ENCODE data around the gene INPP4B.
A peak's percentile ranks its signal among the peaks of the same experiment; 100 is the strongest.

INPP4B gene

GRCh38 chr4:142314247-142314646 lies 531.9 kb downstream of the INPP4B start:
- Histone ChIP-seq H3K27ac (ENCODE audit: low read length) (peak overlapping the region; percentile 27), H4K20me1 (ENCODE audit: insufficient read depth, low read length) (no peaks in the 10 kb centered on the region; the same call in 1 of the 2 replicates), H3K27me3 (ENCODE audit: insufficient read depth, low read length, poor library complexity) (no peaks in the 10 kb centered on the region), H2AFZ (ENCODE audit: low read depth, low read length) (no peak overlapping the region), H3K4me1 (ENCODE audit: insufficient read depth, low read length) (peaks cover 12% of the 10 kb centered on the region), H3K9ac (ENCODE audit: low read depth, low read length) (no peak overlapping the region), H3K79me2 (ENCODE audit: insufficient read depth, low read length) (peaks cover 19% of the 10 kb centered on the region; the same call in 1 of the 2 replicates), H3K36me3 (ENCODE audit: insufficient read depth, low read length) (peaks cover 46% of the 10 kb centered on the region), H3K9me3 (ENCODE audit: insufficient read depth, low read length, severe bottlenecking) (no peaks in the 10 kb centered on the region), H3K4me2 (ENCODE audit: insufficient read depth, low read length) (no peak overlapping the region), H3K4me3 (ENCODE audit: low read depth in 1 of 2, low read length in 2 of 2) (no peak overlapping the region)
- DNase-seq (peak; percentile 17), ATAC-seq (ENCODE audit: insufficient read depth, low read depth) (peak; percentile 82)
- no peak for TF ChIP-seq CTCF (IDR thresholded peaks at IDR 0.05; ENCODE audit: borderline replicate concordance, extremely low read depth, low read length, poor library complexity, severe bottlenecking)
- TF ChIP-seq EZH2 (IDR thresholded peaks at IDR 0.05; ENCODE audit: borderline replicate concordance, low read depth, low read length, severe bottlenecking): no peak

GRCh38 chr4:142312391-142312790 lies 533.7 kb downstream of the INPP4B start:
- no peak for DNase-seq
- H3K27me3 ChIP-seq (ENCODE audit: insufficient read depth, low read length, poor library complexity): no peaks in the 10 kb centered on the region
- H3K36me3 ChIP-seq (ENCODE audit: insufficient read depth, low read length): peaks cover 52% of the 10 kb centered on the region
- no peak overlapping the region for H3K4me3 ChIP-seq (ENCODE audit: low read depth in 1 of 2, low read length in 2 of 2)
- H3K9me3 ChIP-seq (ENCODE audit: insufficient read depth, low read length, severe bottlenecking): no peaks in the 10 kb centered on the region
- H3K9ac ChIP-seq (ENCODE audit: low read depth, low read length): no peak overlapping the region
- no peak for ATAC-seq (ENCODE audit: insufficient read depth, low read depth)
- H3K4me1 ChIP-seq (ENCODE audit: insufficient read depth, low read length): peaks cover 12% of the 10 kb centered on the region
- H3K79me2 ChIP-seq (ENCODE audit: insufficient read depth, low read length): peaks cover 11% of the 10 kb centered on the region; the same call in 1 of the 2 replicates
- no peak overlapping the region for H2AFZ ChIP-seq (ENCODE audit: low read depth, low read length)
- H3K4me2 ChIP-seq (ENCODE audit: insufficient read depth, low read length): no peak overlapping the region
- TF ChIP-seq EZH2 (IDR thresholded peaks at IDR 0.05; ENCODE audit: borderline replicate concordance, low read depth, low read length, severe bottlenecking): no peak
- no peak for TF ChIP-seq CTCF (IDR thresholded peaks at IDR 0.05; ENCODE audit: borderline replicate concordance, extremely low read depth, low read length, poor library complexity, severe bottlenecking)
- no peaks in the 10 kb centered on the region for H4K20me1 ChIP-seq (ENCODE audit: insufficient read depth, low read length)
- no peak overlapping the region for H3K27ac ChIP-seq (ENCODE audit: low read length)

GRCh38 chr4:142311916-142312315 lies 534.2 kb downstream of the INPP4B start:
- Histone ChIP-seq H3K9ac (ENCODE audit: low read depth, low read length) (no peak overlapping the region), H3K27me3 (ENCODE audit: insufficient read depth, low read length, poor library complexity) (no peaks in the 10 kb centered on the region), H3K9me3 (ENCODE audit: insufficient read depth, low read length, severe bottlenecking) (no peaks in the 10 kb centered on the region), H2AFZ (ENCODE audit: low read depth, low read length) (no peak overlapping the region), H3K4me1 (ENCODE audit: insufficient read depth, low read length) (peaks cover 12% of the 10 kb centered on the region), H3K27ac (ENCODE audit: low read length) (no peak overlapping the region), H3K4me2 (ENCODE audit: insufficient read depth, low read length) (no peak overlapping the region), H3K4me3 (ENCODE audit: low read depth in 1 of 2, low read length in 2 of 2) (no peak overlapping the region), H4K20me1 (ENCODE audit: insufficient read depth, low read length) (no peaks in the 10 kb centered on the region), H3K36me3 (ENCODE audit: insufficient read depth, low read length) (peaks cover 52% of the 10 kb centered on the region), H3K79me2 (ENCODE audit: insufficient read depth, low read length) (peaks cover 9% of the 10 kb centered on the region; the same call in 1 of the 2 replicates)
- TF ChIP-seq CTCF (IDR thresholded peaks at IDR 0.05; ENCODE audit: borderline replicate concordance, extremely low read depth, low read length, poor library complexity, severe bottlenecking) (no peak), EZH2 (IDR thresholded peaks at IDR 0.05; ENCODE audit: borderline replicate concordance, low read depth, low read length, severe bottlenecking) (no peak)
- ATAC-seq (ENCODE audit: insufficient read depth, low read depth): no peak
- no peak for DNase-seq

- H3K4me3 ChIP-seq (ENCODE audit: low read depth in 1 of 2, low read length in 2 of 2): no peak overlapping the region
- ATAC-seq (ENCODE audit: insufficient read depth, low read depth) (no peak), DNase-seq (no peak)
- H3K27ac ChIP-seq (ENCODE audit: low read length): no peak overlapping the region
- no peaks in the 10 kb centered on the region for H3K79me2 ChIP-seq (ENCODE audit: insufficient read depth, low read length)
- no peaks in the 10 kb centered on the region for H3K27me3 ChIP-seq (ENCODE audit: insufficient read depth, low read length, poor library complexity)
- H3K4me2 ChIP-seq (ENCODE audit: insufficient read depth, low read length): no peak overlapping the region
- H4K20me1 ChIP-seq (ENCODE audit: insufficient read depth, low read length): no peaks in the 10 kb centered on the region
- no peak overlapping the region for H3K9ac ChIP-seq (ENCODE audit: low read depth, low read length)
- H3K9me3 ChIP-seq (ENCODE audit: insufficient read depth, low read length, severe bottlenecking): no peaks in the 10 kb centered on the region
- peaks cover 54% of the 10 kb centered on the region for H3K36me3 ChIP-seq (ENCODE audit: insufficient read depth, low read length)
- TF ChIP-seq CTCF (IDR thresholded peaks at IDR 0.05; ENCODE audit: borderline replicate concordance, extremely low read depth, low read length, poor library complexity, severe bottlenecking) (no peak), EZH2 (IDR thresholded peaks at IDR 0.05; ENCODE audit: borderline replicate concordance, low read depth, low read length, severe bottlenecking) (no peak)
- H3K4me1 ChIP-seq (ENCODE audit: insufficient read depth, low read length): peaks cover 10% of the 10 kb centered on the region
- no peak overlapping the region for H2AFZ ChIP-seq (ENCODE audit: low read depth, low read length)
Observed at GRCh38 chr4:142309772-142310171, 536.3 kb downstream of the INPP4B start.

Data from DND-41 (cell line).